ENCODE results near the gene TMEM243.

GRCh38 chr7:87231258-87231657 is 11.7 kb upstream of the TMEM243 start:
- TF ChIP-seq EZH2phosphoT487 (IDR thresholded peaks at IDR 0.05; ENCODE audit: insufficient read depth, low read depth) (no peak), EZH2 (IDR thresholded peaks at IDR 0.05; ENCODE audit: insufficient read depth, poor library complexity, severe bottlenecking) (no peak)
